Measurements from ENCODE around the gene ECT2. TPM values are rescaled to one million over a fixed set of nuclear protein-coding genes. Genes with fewer than 3 reads are reported as not detected.
"Not testable (repeated sequence)": the region's sequence is repeated elsewhere in the genome, so short reads cannot be mapped to it uniquely, and the experiment has no call there.

The ECT2 gene
- total RNA-seq, 1 experiment from 2014 or later, result 63.9 TPM

GRCh38 chr3:172753125-172753524 is 2.6 kb downstream of the ECT2 start:
- Mint-ChIP-seq H3K4me1 (ENCODE audit: insufficient read depth, unreplicated experiment) (peaks cover 43% of the 10 kb centered on the region), H3K27me3 (ENCODE audit: insufficient read depth, unreplicated experiment) (no peaks in the 10 kb centered on the region), H3K4me3 (ENCODE audit: unreplicated experiment) (no peak overlapping the region), H3K27ac (ENCODE audit: low read depth, unreplicated experiment) (peak overlapping the region; percentile 63), H3K9me3 (ENCODE audit: unreplicated experiment) (no peaks in the 10 kb centered on the region), H3K36me3 (ENCODE audit: insufficient read depth, unreplicated experiment) (peaks cover 21% of the 10 kb centered on the region)
- CTCF ChIA-PET, result interaction anchor here (0.8 to 6.5 kb wide), 4 partner anchors 70 to 159 kb away, joined by 3 to 77 read pairs (median 4); no protein-coding TSS in a partner anchor
- DNase-seq (ENCODE audit: unreplicated experiment), result no peak
- TF ChIP-seq CTCF (IDR thresholded peaks at IDR 0.05; ENCODE audit: unreplicated experiment), result no peak
- POLR2A ChIA-PET, result interaction anchor here (2.1 to 6.4 kb wide), 3 partner anchors 43 to 82 kb away, joined by 8 to 89 read pairs (median 57); partner anchors contain the start of gene NCEH1
- intact Hi-C loops (cut with micrococcal nuclease), result no loop called here
- no TSS peak for BruUV-seq (replicated peaks)

- H3K4me3 Mint-ChIP-seq (ENCODE audit: unreplicated experiment); H3K27me3 Mint-ChIP-seq (ENCODE audit: insufficient read depth, unreplicated experiment); BruUV-seq (replicated peaks); intact Hi-C loops (cut with micrococcal nuclease); H3K9me3 Mint-ChIP-seq (ENCODE audit: unreplicated experiment); CTCF ChIA-PET; H3K4me1 Mint-ChIP-seq (ENCODE audit: insufficient read depth, unreplicated experiment): not testable (repeated sequence)
- Mint-ChIP-seq H3K27ac (ENCODE audit: low read depth, unreplicated experiment) (peak overlapping the region; percentile 71), H3K36me3 (ENCODE audit: insufficient read depth, unreplicated experiment) (peaks cover 73% of the 10 kb centered on the region)
- POLR2A ChIA-PET, result interaction anchor here (0.6 to 1.6 kb wide), 2 partner anchors 10 to 1331 kb away, joined by 3 to 5 read pairs; partner anchors contain the start of gene ECT2
- peak; percentile 31 for DNase-seq (ENCODE audit: unreplicated experiment)
Observed at GRCh38 chr3:172760416-172760815, 9.9 kb downstream of the ECT2 start.

GRCh38 chr3:172766241-172766640 is 15.7 kb downstream of the ECT2 start:
- Mint-ChIP-seq H3K9me3 (ENCODE audit: unreplicated experiment) (no peaks in the 10 kb centered on the region), H3K4me3 (ENCODE audit: unreplicated experiment) (no peak overlapping the region), H3K27me3 (ENCODE audit: insufficient read depth, unreplicated experiment) (no peaks in the 10 kb centered on the region), H3K4me1 (ENCODE audit: insufficient read depth, unreplicated experiment) (peaks cover 16% of the 10 kb centered on the region), H3K27ac (ENCODE audit: low read depth, unreplicated experiment) (peak overlapping the region; percentile 16), H3K36me3 (ENCODE audit: insufficient read depth, unreplicated experiment) (peaks cover 54% of the 10 kb centered on the region)
- no peak for DNase-seq (ENCODE audit: unreplicated experiment)
- intact Hi-C loops (cut with micrococcal nuclease), result no loop called here
- POLR2A ChIA-PET, result no interaction called here
- no TSS peak for BruUV-seq (replicated peaks)
- TF ChIP-seq CTCF (IDR thresholded peaks at IDR 0.05; ENCODE audit: unreplicated experiment), result no peak
- CTCF ChIA-PET, result no interaction called here

GRCh38 chr3:172766718-172767405 is 16.3 kb downstream of the ECT2 start:
- Mint-ChIP-seq H3K9me3 (ENCODE audit: unreplicated experiment) (no peaks in the 10 kb centered on the region), H3K27ac (ENCODE audit: low read depth, unreplicated experiment) (peak overlapping the region; percentile 16), H3K36me3 (ENCODE audit: insufficient read depth, unreplicated experiment) (peaks cover 55% of the 10 kb centered on the region), H3K27me3 (ENCODE audit: insufficient read depth, unreplicated experiment) (no peaks in the 10 kb centered on the region), H3K4me1 (ENCODE audit: insufficient read depth, unreplicated experiment) (peaks cover 16% of the 10 kb centered on the region), H3K4me3 (ENCODE audit: unreplicated experiment) (no peak overlapping the region)
- ChIA-PET POLR2A (interaction anchor here (0.7 kb wide), 1 partner anchor 14 kb away, joined by 3 read pairs; no protein-coding TSS in a partner anchor), CTCF (no interaction called here)
- TF ChIP-seq CTCF (IDR thresholded peaks at IDR 0.05; ENCODE audit: unreplicated experiment), result no peak
- BruUV-seq (replicated peaks), result no TSS peak
- intact Hi-C loops (cut with micrococcal nuclease), result no loop called here
- no peak for DNase-seq (ENCODE audit: unreplicated experiment)
